ENCODE measurements around the gene SH2D3A. TPM values are rescaled to one million over a fixed set of nuclear protein-coding genes. Genes with fewer than 3 reads are reported as not detected.

Gene SH2D3A
- total RNA-seq, 1 experiment from 2014 or later: 17.9 TPM

GRCh38 chr19:6752256-6753177, 14.7 kb downstream of the SH2D3A start:
- H3K9me3 Mint-ChIP-seq: no peaks in the 10 kb centered on the region
- H4K8ac ChIP-seq (replicated peaks; ENCODE audit: insufficient read length, low read depth, low read length): no peak overlapping the region
- H3K4me2 ChIP-seq (ENCODE audit: insufficient read depth, insufficient read length, low read length): peak overlapping the region; percentile 57
- H3K4me3 Mint-ChIP-seq: peak overlapping the region; percentile 68 to 86
- H3K56ac ChIP-seq (ENCODE audit: insufficient read length, low read depth, low read length): no peak overlapping the region
- WGBS (ENCODE audit: extremely low coverage, insufficient read length, low lambda C conversion rate): no CpG with 5 or more reads among the region's 50 CpGs
- no peaks in the 10 kb centered on the region for H3K9me3 ChIP-seq (ENCODE audit: control insufficient read depth, low read depth, low read length)
- no peak overlapping the region for H3K4ac ChIP-seq (ENCODE audit: low read depth, low read length)
- no peak overlapping the region for H3K23ac ChIP-seq (ENCODE audit: insufficient read length, low read depth, low read length)
- peak overlapping the region; percentile 89 to 97 (median 96) for H3K27ac Mint-ChIP-seq
- H2BK5ac ChIP-seq (ENCODE audit: insufficient read length, low read length): no peak overlapping the region
- H3K9ac ChIP-seq (ENCODE audit: extremely low read depth, insufficient read length, low read length): peak overlapping the region; percentile 20
- peak overlapping the region; percentile 12 for H3K18ac ChIP-seq (ENCODE audit: insufficient read length, low read depth, low read length)
- H2BK15ac ChIP-seq (ENCODE audit: low read depth, low read length): no peak overlapping the region
- H3K79me2 ChIP-seq (ENCODE audit: insufficient read depth, low read length): no peaks in the 10 kb centered on the region
- H3K23me2 ChIP-seq (ENCODE audit: insufficient read length, low read depth, low read length, poor library complexity, severe bottlenecking): peaks cover 4% of the 10 kb centered on the region
- H4K20me1 ChIP-seq (ENCODE audit: control insufficient read depth, insufficient read depth, insufficient read length): no peaks in the 10 kb centered on the region
- peak overlapping the region; percentile 14 for H3K27ac ChIP-seq (ENCODE audit: insufficient read length, low read depth, low read length)
- H3K4me1 Mint-ChIP-seq: peaks cover 5% of the 10 kb centered on the region in 2 experiments; a peak in 2 of 4 replicates
- H3K36me3 Mint-ChIP-seq (ENCODE audit: insufficient read depth in 1 of 3, low read depth in 3 of 3): peaks cover 21 to 55% (median 50%) of the 10 kb centered on the region in 3 experiments
- H2AK5ac ChIP-seq (ENCODE audit: insufficient read length, low read length): no peak overlapping the region
- H4K5ac ChIP-seq (ENCODE audit: insufficient read length, low read depth, low read length): no peak overlapping the region
- H3K4me1 ChIP-seq (ENCODE audit: insufficient read depth, low read length): no peaks in the 10 kb centered on the region; the same call in 1 of the 2 replicates
- no peak overlapping the region for H2BK20ac ChIP-seq (ENCODE audit: low read depth, low read length, poor library complexity, severe bottlenecking)
- H3T11ph ChIP-seq (ENCODE audit: low read length): no peak overlapping the region
- TF ChIP-seq CTCF (conservative IDR thresholded peaks at IDR 0.05): no peak
- no peak overlapping the region for H2BK120ac ChIP-seq (ENCODE audit: low read depth, low read length, poor library complexity, severe bottlenecking)
- H3K27me3 ChIP-seq (ENCODE audit: insufficient read depth, low read length): no peaks in the 10 kb centered on the region; the same call in 1 of the 2 replicates
- H2AFZ ChIP-seq (ENCODE audit: low read length): no peak overlapping the region
- H4K91ac ChIP-seq (ENCODE audit: insufficient read length, low read depth, low read length): no peak overlapping the region
- H3K79me1 ChIP-seq (ENCODE audit: insufficient read depth, low read depth, low read length, poor library complexity, severe bottlenecking): no peaks in the 10 kb centered on the region
- peak; percentile 95 for DNase-seq
- no peak overlapping the region for H2BK12ac ChIP-seq (ENCODE audit: insufficient read length, low read depth, low read length)
- H3K27me3 Mint-ChIP-seq (ENCODE audit: low read depth): no peaks in the 10 kb centered on the region
- H3K14ac ChIP-seq (ENCODE audit: insufficient read depth, low read length): peak overlapping the region; percentile 66; the same call in 1 of the 2 replicates
